Renal cortical epithelial cell (primary cell): ENCODE measurements around the gene INSYN1. TPM values are rescaled to one million over a fixed set of nuclear protein-coding genes. Genes with fewer than 3 reads are reported as not detected.

ENCODE experiments used
- DNase-seq: peaks from one replicate; pipeline ENCODE4 v3.0.0-alpha.2; 2011; ENCODE audit warnings: low read depth
- total RNA-seq: library from RNA; depleted of rRNA; stranded (reverse); fragments of >200 nt; gene quantifications from 2 replicates; pipeline ENCODE4 v1.2.3, GENCODE V29; 2014

INSYN1 gene
- total RNA-seq, 1 donor from 2014 or later, result 0.80 TPM

GRCh38 chr15:73687351-73687750 is 65.8 kb downstream of the INSYN1 start:
- no peak for DNase-seq

- peak; percentile 84 for DNase-seq
Measured at GRCh38 chr15:73686781-73687256, 66.3 kb downstream of the INSYN1 start.

GRCh38 chr15:73685981-73686380 is 67.2 kb downstream of the INSYN1 start:
- DNase-seq, result no peak

Other genes with a start within 250 kb of the INSYN1 start
- 158 and 262 TPM in 2 replicates for gene NPTN, start 120.0 kb downstream of the INSYN1 start, total RNA-seq
- gene CD276, start 69.0 kb downstream of the INSYN1 start, total RNA-seq, result 82.1 and 139 TPM in 2 replicates
- not detected in 2 replicates for gene TBC1D21, start 120.2 kb upstream of the INSYN1 start, total RNA-seq
- gene LOXL1, start 173.1 kb upstream of the INSYN1 start, total RNA-seq, result 62.8 and 70.7 TPM in 2 replicates
- 23.2 and 36.5 TPM in 2 replicates for gene STOML1, start 238.9 kb upstream of the INSYN1 start, total RNA-seq
- 56.8 and 234 TPM in 2 replicates for gene PML, start 241.4 kb upstream of the INSYN1 start, total RNA-seq